ENCODE measurements around the gene TFAM.
A peak's percentile ranks its signal among the peaks of the same experiment; 100 is the strongest.

Gene TFAM

GRCh38 chr10:58384999-58385783, at the start of gene TFAM:
Gene TFAM, plus strand, starts transcription at chr10:58385410. Its CDS starts 138 bp downstream, at chr10:58385548.
- DNase-seq = peak; percentile 95

- DNase-seq = peak; percentile 13
Measured at GRCh38 chr10:58336242-58336641, 49.0 kb upstream of the TFAM start.

GRCh38 chr10:58341422-58341821, 43.8 kb upstream of the TFAM start:
- DNase-seq = no peak

- DNase-seq = no peak
Measured at GRCh38 chr10:58341947-58342346, 43.3 kb upstream of the TFAM start.

GRCh38 chr10:58347967-58348366, 37.2 kb upstream of the TFAM start:
- no peak for DNase-seq

GRCh38 chr10:58348571-58349033, 36.6 kb upstream of the TFAM start:
- no peak for DNase-seq

GRCh38 chr10:58350023-58350422, 35.2 kb upstream of the TFAM start:
- DNase-seq = no peak

GRCh38 chr10:58350619-58351323, 34.4 kb upstream of the TFAM start:
- peak; percentile 59 for DNase-seq

GRCh38 chr10:58351616-58352578, 33.3 kb upstream of the TFAM start:
- DNase-seq = no peak

- DNase-seq = no peak
Measured at GRCh38 chr10:58352956-58353610, 32.1 kb upstream of the TFAM start.

- no peak for DNase-seq
Measured at GRCh38 chr10:58356756-58357155, 28.5 kb upstream of the TFAM start.

GRCh38 chr10:58358314-58358933, 26.8 kb upstream of the TFAM start:
- DNase-seq = no peak

GRCh38 chr10:58358947-58359346, 26.3 kb upstream of the TFAM start:
- DNase-seq = no peak

- DNase-seq = no peak
Measured at GRCh38 chr10:58359541-58359940, 25.7 kb upstream of the TFAM start.

- DNase-seq = no peak
Measured at GRCh38 chr10:58360412-58361004, 24.7 kb upstream of the TFAM start.

GRCh38 chr10:58361353-58361752, 23.9 kb upstream of the TFAM start:
- no peak for DNase-seq

GRCh38 chr10:58362027-58362789, 23.0 kb upstream of the TFAM start:
- DNase-seq = no peak

- no peak for DNase-seq
Measured at GRCh38 chr10:58367069-58367468, 18.1 kb upstream of the TFAM start.

GRCh38 chr10:58371473-58371872, 13.7 kb upstream of the TFAM start:
- no peak for DNase-seq

- no peak for DNase-seq
Measured at GRCh38 chr10:58372607-58373441, 12.4 kb upstream of the TFAM start.

Data from hematopoietic multipotent progenitor cell treated with erythropoietin and hydrocortisone succinate and interleukin-3 and kit ligand, for 6 days (in vitro differentiated cells).